HG02610 (cell line): ENCODE data around the gene FAM193A.
"Not testable (repeated sequence)": the region's sequence is repeated elsewhere in the genome, so short reads cannot be mapped to it uniquely, and the experiment has no call there.

Source experiments
- ATAC-seq: cut with Tn5 transposase; IDR thresholded peaks from one replicate; pipeline ENCODE4 v1.9.1; 2021; ENCODE audit warnings: mild to moderate bottlenecking, moderate library complexity; ENCODE audit not compliant: unreplicated experiment

The FAM193A gene

DNA sequence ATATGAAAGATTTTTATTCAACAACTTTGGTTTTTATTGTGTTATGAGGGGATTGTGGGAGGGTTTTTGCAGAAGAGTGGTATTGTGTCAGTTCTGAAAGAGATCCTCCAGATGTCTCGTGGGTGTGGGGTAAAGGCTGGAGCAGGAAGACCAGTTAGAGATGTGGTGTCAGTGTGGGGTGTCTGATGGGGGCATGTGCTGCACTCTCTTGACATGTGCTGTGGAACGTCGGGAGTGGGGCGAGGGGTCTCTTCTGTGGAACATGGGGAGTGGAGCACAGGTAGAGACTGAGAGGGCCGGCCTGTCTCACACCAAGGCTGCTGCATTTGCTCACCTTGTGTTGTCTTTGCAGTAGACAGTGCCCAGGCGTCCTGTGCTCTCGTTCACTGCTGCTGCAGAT, 37.6 kb downstream of the FAM193A start:
- ATAC-seq = no peak

DNA sequence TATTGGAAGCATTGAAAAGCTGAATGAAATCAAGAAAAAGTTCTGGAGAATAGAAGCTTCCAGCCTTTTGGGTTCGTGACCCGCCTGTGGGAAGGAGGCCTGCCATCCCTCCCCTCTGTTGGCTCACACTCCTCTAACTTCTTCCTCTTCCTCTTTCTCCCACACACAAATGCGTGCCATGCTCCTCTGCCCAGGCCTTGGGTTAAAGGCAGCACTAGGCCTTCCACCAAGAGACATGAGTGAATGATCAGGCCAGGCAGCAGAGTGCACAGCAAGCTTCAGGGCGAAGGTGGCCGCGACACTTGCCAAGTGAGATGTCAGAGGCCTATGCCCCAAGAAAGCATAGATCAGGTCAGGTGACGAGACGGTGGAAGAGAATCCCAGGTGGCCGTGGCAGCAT, 38.4 kb downstream of the FAM193A start:
- no peak for ATAC-seq

DNA sequence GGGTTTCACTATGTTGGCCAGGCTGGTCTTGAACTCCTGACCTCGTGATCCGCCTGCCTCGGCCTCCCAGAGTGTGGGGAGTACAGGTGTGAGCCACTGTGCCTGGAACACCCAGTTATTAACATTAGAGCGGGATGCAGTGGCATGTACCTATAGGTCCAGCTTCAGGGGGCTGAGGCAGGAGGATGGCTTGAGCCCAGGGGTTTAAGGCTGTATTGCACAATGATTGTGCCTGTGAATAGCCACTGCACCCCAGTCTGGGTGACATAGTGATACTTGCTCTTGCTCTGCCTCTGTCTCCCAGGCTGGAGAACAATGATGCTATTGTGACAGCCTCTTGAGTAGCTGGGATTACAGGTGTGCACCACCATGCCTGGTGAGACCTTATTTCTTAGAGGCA, 39.8 kb downstream of the FAM193A start:
- ATAC-seq = no peak

DNA sequence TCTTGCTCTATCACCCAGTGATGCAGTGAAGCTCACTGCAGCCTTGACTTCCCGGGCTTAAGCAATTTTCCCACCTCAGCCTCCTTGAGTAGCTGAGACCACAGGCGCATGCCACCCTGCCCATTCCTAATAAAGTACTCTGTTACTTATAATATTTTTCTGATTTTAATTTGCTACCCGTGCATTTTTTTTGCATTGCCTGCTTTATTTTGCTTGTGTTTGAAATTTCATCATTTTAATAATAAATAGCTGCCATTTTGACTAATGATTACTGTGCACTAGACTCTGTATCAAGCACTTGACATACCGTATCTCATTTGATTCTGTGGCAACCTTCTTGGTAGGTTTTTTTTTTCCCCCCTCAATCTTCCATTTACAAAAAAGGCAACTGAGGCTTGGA, 41.7 kb downstream of the FAM193A start:
- ATAC-seq = no peak

DNA sequence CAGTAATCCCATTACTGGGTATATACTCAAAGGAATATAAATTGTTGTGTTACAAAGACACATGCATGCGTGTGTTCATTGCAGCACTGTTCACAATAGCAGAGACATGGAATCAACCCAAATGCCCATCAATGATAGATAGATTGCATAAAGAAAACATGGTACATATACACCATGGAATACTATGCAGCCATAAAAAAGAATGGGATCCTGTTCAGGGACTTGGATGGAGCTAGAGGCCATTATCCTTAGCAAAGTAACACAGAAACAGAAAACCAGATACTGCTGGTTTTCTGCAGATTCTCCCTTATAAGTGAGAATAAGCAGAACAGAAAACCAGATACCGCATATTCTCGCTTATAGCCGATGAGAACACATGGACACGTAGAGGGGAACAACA, 43.5 kb downstream of the FAM193A start:
- ATAC-seq = no peak

DNA sequence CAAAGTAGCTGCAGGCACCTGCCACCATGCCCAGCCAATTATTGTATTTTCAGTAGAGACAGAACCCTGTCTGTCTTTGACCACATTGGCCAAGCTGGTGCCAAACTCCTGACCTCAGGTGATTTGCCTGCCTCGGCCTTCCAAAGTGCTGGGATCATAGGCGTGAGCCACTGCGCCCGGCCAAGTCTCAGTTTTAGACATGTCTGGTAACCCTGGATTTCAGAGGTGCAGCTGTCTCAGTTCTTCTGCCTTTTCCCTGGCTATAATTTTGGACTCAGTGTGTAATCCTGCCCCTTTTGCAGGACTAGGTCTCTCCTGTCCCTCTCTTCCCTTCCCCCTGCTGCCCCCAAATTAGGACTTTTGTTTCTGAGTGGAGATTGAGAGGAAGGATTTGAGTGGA, 46.6 kb downstream of the FAM193A start:
- ATAC-seq = no peak

DNA sequence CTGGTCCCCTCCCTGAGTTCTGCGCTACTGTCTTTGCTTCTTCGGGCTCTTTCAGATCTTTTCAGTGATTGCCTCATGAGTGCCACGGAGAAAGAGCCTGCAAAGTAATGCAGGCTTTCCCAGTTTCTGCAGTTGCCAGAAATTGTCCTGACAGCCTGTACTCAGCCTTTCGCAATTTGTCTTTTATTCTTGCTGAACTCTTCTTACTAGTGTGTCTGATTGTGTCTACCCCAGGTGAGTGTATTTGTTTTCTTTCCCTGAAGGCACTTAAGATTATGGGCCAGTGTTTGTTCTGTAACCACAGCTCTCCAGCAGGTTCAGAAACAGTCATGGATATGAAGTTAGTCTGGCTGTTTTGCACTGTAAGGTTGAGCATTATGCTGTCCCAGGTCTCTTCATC, 47.1 kb downstream of the FAM193A start:
- no peak for ATAC-seq

DNA sequence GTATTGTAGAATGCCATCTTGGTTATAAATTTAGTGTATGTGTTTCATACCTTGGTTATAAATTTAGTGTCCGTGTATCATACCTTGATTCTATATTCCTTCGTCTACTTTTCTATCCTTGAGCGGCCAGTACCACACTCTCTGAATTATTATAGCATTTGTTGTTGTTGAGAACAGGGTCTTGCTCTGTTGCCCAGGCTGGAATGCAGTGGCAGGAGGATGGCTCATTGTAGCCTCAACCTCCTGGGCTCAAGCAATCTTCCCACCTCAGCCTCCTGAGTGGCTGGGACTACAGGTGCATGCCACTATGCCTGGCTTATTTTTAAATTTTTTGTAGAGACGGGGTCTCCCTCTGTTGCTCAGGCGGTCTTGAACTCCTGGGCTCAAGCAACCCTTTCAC, 50.1 kb downstream of the FAM193A start:
- ATAC-seq = no peak

DNA sequence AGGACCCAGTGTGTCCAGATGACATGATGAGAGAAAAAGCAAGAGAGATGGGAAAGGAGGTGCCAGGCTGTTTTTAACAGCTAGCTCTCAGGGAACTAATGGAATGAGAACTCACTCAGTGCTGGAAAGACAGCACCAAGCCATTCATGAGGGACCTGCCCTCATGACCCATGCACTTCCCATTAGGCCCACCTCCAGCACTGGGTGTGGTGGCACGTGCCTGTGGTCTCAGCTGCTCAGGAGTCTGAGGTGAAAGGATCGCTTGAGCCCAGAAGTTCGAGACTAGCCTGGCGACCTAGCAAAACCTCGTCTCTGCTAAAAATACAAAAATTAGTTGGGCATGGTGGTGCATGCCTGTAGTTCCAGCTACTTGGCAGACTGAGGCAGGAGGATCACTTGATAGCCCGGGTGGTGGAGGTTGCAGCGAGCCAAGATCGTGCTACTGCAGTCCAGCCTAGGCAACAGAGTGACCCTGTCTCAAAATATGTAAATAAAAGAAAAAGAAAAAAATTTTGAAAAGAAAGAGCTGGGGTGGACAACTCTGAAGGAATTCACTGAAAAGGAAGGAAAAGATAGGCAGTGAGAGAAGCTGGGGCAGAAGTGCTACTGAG, 50.9 kb downstream of the FAM193A start:
- ATAC-seq = no peak

DNA sequence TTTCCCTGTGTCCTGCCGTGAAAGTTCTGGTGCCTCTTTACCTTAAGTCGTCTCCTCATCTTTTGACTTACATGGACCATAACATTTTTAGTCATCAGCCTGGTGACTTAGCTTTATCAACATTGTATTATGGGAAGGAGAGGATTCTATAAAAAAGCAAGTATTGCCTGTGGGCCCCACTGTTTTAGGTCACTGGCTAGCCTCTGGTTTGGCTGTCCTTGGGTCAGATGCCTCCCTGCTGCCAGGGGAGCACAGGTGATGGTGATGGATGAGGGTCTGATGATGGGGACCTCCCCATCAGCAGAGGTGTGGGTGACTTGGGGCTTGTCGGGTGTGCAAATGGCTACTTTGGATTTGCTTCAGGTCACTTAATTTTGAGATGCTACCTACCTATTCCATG, 51.8 kb downstream of the FAM193A start:
- no peak for ATAC-seq

DNA sequence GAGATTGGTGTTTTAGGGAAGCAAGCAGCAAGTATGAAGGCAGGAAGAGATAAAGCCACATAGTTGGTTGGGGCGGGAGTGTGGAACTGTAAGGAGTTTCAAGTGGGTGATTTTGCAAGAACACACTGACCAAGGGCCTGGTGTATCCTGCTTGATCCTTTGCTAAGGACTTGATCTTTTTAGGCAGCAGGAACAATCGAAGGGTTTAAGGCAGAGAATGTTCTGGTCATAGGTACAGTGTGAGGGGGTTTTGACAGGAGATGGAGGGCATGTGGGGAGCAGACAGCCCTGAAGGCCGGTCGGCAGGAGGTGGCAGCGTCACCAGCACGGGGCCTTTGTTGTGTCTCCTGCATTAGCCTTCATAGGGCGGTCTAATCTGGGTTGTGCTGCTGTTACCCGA, 54.7 kb downstream of the FAM193A start:
- ATAC-seq = no peak

DNA sequence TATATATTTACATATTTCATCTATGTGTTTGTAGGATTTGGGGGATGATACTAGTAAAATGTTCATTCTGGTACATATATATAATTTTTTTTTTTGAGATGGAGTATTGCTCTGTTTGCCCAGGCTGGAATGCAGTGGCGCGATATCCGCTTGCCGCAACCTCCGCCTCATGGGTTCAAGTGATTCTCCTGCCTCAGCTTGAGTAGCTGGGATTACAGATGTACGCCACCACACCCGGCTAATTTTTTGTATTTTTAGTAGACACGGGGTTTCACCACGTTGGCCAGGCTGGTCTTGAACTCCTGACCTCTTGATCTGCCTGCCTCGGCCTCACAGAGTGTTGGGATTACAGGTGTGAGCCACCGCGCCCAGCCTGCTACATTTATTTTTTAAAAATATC, 55.6 kb downstream of the FAM193A start:
- ATAC-seq = not testable (repeated sequence)

DNA sequence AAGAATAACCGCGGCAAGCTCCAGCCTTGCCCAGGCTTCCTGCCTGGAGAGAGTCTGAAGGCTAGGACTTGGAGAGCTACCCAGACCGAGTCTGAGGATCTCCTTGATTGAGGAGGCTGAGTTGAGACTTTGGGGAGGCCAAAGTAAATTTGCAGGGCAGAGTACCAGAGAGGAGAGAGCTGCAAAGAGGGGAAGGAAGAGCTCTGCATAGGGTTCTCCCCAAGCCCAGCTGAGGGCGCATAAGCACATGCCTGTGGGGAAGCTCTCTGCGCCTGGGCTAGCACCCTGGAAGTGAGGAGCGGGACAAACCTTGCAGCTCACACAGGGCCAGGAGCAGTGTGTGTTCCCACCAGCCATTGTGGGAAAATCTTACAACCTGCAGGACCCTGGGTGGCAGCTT, 56.1 kb downstream of the FAM193A start:
- no peak for ATAC-seq

DNA sequence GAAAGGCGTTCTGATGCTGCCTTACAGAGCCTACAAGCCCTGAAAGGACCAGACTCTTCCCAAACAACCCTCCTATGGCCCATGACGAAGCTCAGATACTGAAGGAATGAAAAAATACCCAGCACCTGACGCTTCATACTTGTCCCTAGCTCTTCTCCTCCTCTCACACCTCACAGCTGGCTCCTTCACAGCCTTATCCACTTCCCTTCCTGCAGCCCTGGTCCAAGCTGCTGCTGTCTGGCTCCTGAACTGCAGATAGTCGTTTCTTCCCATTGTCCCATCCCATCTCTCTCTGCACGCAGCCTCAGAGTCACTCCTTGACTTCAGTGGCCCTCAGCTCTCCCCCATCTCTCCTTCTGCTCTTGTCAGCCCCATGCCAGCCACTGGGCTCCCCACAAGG, 56.6 kb downstream of the FAM193A start:
- ATAC-seq = no peak

DNA sequence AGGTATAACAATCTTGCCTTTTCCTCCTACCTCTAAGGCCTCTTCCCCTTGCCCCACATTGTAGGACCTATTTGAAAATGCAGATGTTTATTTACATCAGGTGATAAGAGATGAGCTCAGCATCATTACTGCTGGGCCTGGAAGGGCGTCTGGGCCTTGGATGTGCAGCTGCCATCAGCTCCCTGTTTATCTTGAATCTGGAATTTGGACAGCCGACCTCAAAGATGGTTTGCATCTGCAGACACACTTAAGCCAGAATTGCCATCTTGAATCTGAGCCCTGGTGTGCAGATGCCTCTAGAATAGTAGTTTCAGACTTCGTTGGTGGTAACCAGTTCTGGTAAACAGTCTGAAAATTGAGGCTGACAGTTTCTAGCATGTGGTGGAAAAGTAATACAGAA, 59.0 kb downstream of the FAM193A start:
- no peak for ATAC-seq

DNA sequence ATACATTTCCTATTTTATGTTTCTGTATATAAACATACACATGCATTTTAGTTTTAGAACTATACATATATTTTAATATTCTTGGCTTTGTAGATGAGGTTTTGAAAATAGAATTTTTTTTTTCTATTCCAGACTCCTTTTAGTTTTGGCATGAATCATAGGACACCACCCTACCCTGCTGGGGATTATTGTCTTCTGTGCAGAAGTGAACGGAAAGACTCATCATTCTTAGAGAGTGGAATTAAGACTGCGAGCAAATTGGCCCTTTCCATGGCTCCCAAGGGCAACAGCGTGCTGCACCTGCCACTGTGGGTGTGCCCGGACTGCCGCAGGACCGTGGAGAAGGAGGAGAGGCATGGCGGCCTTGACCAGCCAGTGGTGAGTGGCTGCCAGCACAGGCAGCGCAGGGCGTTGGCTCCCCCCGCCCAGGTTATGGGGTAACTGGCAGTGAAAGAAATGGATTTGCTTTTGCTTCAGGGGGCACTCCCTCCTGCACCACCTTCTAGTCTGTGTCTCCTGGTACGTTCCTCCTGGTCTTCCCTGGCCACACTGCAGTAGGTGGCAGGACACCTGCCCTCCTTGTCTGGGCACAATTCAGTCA, 59.6 kb downstream of the FAM193A start:
- ATAC-seq = no peak

DNA sequence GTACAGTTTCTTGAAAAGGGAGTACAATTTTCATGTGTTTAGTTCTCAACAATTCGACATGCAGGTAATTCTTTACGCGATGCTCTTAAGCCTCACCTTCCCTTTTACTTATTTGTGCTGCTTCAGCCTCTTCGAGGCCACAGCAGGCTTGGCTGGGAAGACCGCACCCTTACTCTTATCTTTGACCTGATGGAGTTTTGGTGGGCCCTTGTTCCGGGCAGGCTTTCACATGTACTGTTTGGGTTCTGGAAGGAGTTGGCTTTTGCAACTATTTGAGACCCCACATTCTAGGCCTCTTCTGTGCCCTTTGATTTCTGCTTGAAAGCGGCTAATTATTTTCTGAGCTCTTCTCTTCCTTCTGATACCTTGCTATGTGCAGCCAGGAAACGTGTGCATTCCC, 60.2 kb downstream of the FAM193A start:
- no peak for ATAC-seq

DNA sequence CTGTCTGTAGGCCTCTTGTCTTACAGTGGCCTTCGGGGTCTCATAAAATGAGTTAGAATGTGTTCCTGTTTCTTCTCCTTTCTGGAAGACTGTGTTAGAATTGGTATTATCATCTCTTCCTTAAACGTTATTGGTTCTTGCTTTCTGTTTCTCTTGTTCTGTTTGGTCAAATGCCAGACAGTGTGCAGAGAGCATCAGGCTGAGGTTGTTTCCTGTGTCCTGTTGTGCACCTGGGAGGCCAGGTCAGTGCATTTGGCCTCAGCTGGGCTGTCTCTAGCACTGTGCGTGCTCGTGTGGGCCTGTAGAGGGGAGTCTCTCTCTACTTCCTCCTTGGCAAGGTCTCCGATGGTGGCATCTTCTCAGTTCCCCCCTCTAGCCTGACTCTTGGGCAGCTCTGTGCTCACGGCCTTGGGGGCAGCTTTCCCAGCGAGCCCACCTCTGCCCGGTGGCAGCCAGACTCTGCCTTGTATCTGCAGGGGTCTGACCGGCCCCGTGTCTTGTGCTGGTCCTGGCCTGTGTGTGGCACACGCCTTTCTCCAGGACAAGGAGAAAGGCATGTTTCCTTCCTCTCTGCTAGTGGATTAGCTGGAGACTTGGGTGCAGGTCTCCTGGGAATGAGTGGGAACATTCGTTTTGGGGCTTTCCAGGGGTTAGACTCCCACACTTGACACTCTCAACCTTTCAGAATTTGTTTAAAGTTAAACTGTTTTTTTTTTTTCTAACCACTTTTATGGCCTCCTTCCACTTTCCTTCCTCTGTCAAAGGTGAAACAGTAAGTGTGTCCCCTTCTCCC, 62.3 kb downstream of the FAM193A start:
- ATAC-seq = peak; percentile 70

DNA sequence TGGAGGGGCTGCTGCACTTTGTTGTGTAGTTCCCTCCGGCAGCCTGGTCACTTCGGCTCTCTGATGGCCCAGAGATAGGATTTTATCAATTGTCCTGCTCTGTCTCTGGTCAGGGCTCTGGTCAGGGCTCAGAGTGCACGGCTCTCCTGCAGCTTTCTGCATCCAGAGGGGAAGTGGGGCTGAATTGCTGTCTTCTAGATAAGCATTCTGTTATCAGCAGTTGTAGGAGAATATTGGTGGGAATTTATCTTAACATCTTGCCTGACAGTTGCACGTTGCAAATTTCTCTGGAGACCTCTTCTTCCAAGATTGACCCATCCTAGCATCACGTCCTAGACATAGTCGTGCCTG, 62.8 kb downstream of the FAM193A start:
- ATAC-seq = no peak

DNA sequence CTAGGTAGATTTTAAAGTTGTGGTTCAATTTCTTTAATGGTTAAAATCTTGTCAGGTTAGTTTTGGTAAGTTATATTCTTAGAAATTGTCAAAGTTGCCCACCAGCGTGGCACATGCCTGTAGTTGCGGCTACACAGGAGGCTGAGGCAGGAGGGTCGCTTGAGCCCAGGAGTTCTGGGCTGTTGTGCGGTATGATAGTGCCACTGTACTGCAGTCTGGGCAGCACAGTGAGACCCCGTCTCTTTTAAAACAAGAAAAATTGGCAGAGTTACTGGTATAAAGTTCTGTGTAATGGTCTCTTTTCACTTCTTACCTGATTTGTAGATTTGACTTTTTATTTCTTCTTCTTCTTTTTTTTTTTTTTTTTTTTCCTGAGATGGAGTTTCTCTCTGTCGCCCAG, 64.4 kb downstream of the FAM193A start:
- ATAC-seq = no peak

DNA sequence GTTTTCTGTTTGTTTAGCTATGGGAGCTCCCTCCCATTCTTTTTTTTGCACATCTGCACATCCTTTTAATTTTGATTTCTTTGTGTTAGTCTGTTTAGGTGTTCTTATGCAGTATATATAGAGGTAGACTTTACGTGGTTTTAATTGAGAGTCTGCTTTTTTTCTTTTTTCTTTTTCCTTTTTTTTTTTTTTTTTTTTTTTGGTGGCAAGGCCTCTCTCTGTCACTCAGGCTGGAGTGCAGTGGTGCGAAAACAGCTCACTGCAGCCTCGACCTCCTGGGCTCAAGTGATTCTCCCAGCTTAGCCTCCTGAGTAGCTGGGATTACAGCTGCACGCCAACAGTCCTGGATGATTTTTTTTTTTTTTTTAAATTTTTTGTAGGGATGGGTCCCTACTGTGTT, 68.2 kb downstream of the FAM193A start:
- ATAC-seq = no peak

DNA sequence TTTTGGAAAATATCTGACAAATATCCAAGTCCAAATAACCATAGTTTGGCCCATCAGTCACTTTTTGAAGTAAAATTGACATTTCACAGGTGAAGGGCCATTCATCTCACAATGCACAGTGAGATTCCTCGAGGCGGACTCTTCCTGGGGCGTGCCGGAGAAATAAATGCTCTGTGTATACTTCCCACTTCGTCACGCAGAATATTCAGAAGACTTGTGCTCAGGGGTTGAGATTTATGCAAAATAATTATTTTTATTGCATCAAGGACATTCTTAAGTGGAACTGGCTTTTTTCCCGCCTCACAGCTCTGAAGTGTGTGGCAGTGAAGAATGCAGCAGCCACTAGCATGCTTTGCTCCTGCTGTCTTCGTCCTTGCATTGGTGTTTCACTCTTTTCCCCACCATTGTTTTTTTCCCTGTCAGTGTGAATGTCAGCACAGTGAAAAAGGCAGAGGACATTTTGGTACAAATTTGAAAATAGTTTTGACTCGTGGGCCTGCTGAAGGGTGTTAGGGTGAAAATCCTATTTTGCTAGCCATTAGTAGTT, 70.6 kb downstream of the FAM193A start:
- ATAC-seq = no peak
